ENCODE measurements around the gene ADAM12.

DNA sequence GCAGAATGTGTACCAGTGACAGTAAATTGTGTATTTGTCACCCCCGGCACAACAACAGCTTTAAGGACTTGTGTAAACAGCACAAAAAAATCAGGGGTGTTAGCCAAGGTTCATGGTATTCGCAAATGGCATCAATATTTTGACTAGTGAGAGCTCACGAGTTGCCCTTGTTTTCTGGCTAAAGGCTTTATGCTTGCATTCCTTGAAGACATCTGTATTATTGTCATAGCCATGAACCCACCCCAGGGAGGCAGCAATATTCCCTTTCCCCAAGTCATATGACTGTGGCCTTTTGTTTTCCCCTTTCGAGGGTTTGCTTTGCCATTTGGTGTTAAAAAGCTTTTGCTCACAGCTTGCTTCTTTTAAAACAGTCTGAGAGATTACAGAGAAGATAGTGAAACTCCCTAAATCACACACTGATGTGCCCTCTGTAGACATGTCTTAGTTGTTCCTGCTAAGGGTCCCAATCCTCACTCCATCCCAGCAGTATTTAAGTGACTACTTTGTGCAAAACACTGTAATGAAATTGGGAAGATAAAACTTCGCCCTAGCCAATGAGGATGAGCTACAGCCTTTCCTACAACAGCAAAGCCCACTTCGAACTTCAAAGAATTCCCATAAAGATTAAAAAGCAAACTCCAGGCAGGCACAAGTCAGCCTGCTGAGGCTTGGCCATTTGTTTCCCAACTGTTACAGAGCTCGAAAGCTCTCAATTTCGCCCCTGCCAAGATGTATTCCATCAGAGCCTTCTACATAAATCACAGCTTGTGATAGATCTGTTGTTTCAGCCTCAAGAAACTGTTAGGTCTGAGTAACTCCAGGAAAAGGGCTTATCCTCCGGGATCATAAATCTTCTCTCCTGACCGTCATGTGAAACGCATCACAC, 172.3 kb downstream of the ADAM12 start:
- TF ChIP-seq, protein P1, sequence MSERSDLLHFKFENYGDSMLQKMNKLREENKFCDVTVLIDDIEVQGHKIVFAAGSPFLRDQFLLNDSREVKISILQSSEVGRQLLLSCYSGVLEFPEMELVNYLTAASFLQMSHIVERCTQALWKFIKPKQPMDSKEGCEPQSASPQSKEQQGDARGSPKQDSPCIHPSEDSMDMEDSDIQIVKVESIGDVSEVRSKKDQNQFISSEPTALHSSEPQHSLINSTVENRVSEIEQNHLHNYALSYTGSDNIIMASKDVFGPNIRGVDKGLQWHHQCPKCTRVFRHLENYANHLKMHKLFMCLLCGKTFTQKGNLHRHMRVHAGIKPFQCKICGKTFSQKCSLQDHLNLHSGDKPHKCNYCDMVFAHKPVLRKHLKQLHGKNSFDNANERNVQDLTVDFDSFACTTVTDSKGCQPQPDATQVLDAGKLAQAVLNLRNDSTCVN (tag by site-specific recombination; optimal IDR thresholded peaks at IDR 0.05), result no peak
- TF ChIP-seq ZNF239 (tag by site-specific recombination; IDR thresholded peaks at IDR 0.05), result no peak
- TF ChIP-seq, protein P2, sequence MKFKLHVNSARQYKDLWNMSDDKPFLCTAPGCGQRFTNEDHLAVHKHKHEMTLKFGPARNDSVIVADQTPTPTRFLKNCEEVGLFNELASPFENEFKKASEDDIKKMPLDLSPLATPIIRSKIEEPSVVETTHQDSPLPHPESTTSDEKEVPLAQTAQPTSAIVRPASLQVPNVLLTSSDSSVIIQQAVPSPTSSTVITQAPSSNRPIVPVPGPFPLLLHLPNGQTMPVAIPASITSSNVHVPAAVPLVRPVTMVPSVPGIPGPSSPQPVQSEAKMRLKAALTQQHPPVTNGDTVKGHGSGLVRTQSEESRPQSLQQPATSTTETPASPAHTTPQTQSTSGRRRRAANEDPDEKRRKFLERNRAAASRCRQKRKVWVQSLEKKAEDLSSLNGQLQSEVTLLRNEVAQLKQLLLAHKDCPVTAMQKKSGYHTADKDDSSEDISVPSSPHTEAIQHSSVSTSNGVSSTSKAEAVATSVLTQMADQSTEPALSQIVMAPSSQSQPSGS (tag by site-specific recombination; IDR thresholded peaks at IDR 0.05; ENCODE audit: low read depth), result no peak
